HG03097 (cell line): Measurements from ENCODE around the gene HPSE2.
"Not testable (repeated sequence)": the region's sequence is repeated elsewhere in the genome, so short reads cannot be mapped to it uniquely, and the experiment has no call there.

ENCODE experiments used
- ATAC-seq: cut with Tn5 transposase; IDR thresholded peaks from one replicate; pipeline ENCODE4 v1.9.1; 2021; ENCODE audit not compliant: unreplicated experiment, low FRiP score

The HPSE2 gene

DNA sequence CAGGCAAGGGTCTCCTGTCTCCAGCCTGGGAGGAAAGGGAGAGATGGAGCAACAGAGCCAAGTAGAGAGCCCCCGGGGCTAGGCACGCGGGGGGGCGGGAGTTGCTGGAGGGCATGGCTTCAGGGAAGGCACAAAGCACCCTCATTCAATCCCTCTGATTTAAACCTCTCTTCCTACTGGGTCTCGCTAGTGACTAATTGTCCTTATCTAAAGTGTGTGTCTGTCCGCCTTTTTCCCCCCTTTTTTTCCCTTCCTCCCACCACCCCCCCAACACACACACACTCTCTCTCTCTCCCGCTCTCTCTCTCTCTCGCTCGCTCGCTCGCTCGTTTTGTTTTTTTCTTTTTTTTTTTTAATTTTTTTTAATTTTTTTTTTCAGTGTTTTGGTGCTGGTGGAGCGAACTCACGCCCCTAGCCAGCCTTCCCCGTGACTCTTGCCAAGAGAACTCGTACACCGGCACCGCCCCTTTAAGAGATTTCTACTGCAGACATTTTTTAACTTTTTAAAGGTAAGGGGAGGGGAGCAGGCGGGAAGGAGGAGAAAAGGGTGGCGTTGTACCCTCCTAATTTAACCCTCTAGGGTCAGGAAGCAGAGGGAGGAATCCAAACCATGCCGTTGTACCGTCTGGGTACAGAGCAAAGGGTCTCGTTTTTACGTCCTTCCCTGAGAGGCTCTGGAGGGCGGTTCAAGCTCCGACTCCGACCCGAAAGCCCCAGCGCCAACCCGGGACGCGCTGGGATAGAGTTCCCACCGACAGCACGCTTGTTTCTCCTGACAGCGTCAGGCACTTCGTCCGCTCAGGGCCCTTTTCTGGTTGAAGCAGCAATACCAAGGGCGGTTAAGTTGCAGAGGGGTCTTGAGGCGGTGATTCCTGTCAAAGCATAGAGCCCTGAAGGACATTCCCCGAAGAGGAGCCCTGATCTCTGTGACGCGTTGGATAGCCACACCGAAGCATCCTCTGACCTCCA lies at the start of gene HPSE2:
Gene HPSE2, minus strand, starts transcription at position 195 of the 969 bp plus-strand sequence.
- ATAC-seq: no peak

DNA sequence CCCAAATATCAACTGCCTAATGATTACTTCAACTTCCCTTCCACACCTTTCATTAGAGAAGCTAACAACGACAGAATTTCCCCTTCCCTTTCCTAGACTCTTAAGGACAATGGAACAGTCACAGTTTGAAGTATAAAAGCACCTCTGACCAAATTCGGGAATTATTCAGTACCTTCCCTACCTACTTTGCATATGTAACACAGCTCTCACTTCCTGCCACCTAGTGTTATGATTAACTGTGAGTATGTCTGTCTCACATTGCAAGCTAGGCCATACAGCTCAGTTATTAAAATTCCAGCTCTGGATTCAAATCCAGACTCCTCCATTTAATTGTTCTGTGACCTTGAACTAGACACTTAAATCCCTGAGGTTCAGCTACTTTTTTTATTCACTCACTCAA lies 44.8 kb upstream of the HPSE2 start:
- ATAC-seq: no peak

DNA sequence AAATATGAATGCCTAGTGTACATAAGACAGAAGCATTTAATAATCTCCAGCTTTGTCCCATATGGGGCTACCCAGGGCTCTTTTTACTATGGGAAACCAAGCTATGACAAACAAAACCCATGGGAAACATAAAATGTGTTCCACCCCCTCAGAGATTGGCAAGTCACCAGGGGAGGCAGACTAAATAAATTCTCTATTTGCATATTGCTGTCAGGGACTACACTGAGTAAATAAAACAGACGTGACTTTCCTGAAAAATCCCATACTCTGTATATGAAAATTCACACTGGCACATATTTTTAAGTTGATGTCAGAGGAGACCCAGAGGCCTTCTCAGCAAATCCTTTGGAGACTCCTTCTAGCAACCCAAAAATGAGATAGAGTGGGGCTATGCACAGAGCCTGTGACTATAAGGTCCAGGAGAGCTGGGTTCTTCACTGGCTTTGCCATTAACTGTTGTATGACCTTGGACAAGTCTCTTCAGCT lies 44.0 kb upstream of the HPSE2 start:
- no peak for ATAC-seq

DNA sequence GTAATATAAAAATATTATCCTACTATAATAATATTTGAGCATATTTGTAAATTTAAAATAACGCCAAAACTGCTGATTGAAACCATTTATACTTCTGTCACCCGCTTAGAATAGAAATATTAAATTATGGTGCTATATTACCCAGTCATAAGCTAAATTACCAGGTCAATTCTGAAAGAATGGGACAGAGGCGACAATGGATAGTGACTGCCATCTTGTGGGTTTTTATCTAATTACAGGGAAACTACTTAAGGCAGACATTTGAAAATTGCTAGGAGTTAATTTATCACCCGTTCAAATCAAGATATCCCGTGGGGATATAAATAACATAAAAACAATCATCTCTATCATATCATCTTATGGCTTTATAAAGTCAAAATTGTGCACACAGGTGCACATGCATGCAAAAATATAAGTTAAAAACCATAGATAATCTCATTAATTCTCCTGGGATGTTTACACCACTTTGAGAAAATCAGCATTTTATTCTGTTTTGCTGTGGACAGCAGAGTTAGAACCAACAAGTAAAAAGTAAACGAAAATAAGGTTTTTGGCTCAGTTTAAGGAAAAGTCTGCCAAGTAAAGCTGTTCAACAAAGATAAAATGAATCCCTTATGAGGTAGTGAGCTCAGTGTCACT lies 41.3 kb upstream of the HPSE2 start:
- no peak for ATAC-seq

DNA sequence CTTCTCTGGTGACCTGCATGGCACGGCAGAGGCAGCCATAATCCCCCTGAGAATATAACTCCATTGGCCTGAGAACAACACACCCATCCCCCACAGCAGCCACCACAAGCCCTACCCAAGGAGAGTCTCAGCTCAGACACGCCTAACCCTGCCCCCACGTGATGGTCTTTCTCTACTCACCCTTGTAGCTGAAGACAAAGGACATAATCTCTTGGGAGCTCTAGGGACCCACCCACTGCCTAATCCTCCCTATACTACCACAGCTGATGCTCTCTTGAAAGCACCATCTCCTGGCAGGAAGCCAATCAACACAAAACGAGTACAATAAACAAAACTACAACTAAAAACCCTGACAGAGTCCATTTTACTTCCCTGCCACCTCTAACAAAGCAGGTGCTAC lies 30.7 kb upstream of the HPSE2 start:
- no peak for ATAC-seq

DNA sequence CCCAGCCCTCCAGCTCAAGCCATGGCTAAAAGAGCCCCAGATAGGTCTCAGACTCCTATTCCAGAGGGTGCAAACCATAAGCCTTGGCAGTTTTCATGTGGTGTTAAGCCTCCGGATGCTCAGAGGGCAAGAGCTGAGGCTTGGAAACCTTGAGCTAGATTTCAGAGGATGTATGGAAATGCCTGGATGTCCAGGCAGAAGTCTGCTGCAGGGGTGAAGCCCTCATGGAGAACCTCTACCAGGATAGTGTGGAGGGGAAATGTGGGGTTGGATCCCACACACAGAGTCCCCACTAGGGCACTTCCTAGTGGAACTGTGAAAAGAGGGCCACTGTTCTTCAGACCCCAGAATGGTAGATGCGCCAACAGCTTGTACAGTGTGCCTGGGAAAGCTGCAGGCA lies 13.2 kb upstream of the HPSE2 start:
- no peak for ATAC-seq

DNA sequence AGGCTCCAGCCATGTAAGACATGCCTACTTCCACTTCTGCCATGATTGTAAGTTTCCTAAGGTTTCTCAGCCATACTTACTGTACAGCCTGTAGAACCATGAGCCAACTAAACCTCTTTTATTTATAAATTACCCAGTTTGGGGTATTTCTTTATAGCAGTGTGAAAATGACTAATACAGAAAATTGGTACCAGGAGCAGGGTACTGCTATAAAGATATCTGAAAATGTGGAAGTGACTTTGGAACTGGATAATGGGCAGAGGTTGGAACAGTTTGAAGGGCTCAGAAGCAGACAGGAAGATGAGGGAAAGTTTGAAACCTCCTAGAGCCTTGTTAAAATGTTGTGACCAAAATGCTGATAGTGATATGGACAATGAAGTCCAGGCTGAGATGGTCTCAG lies 12.2 kb upstream of the HPSE2 start:
- not testable (repeated sequence) for ATAC-seq

DNA sequence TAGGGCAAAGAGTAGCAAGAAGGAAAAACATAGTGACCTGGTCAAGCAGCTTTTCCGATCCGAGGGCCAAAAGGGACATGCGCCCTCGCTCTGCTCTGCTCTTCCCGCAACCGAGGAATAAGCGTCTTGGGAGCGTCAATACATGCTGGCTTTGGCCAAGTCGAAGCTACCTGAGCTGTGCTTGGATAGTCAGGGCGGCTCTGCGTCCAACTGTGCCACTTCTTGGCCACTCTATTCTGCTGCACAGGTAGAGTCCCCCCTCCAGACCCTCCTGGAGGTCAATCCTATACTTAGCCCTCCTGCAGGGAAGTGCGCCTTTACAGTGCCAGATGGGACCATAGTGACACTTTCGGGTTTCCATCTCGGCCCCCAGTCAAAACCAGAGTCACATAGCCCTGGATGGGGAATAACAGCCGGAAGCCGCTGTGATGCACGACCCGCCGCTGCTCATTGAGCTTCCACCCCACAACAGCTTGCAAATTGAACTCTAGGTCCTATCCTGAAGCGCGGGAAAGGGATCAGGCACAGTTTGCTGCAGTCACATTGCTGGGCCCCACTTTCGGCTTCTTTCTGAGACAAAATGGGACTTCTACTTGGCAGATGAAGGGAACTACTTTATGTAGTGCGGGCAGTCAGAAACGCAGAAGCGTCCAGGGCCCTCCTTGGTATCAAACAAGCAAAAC lies 1.1 kb upstream of the HPSE2 start:
- no peak for ATAC-seq

DNA sequence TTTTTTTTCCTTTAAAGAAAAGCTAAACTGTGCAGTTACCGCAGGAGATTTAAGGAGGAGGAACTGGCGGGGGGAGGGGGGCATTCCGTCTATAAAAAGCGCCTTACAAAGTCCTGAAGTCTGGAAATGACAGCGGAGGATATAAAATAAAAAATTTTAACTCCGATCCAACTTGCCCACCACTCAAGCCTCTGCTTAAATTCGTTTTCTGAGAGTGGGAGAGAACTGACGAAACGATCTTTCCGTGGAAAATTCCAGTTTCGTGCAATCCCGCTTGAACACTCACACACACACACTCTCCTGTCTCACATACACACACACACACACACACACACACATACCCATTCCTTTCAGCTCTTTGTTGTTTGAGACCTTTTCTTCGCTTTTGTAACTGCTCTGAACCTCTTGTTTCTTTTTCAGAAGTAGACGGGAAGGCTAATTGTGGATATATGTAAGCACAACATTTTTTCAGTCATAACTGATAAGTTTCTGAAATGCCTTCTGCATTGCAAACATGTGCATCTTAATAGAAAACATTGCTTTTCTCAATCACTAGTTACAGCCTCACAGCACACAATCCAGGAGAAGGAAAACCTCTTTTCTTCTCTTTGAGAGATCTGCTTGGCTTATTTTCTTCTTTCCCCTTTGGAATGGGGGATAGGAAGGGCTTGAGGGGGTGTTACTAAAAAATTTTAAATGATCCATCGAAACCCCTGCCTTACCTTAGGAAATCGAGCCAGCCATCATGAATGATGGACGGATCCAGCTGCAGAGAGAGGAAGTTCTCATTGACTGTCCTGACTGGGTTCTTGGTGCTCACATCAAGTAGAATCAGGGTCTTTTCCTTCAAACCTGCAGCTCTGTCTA lies 628 bp downstream of the HPSE2 start:
- ATAC-seq: no peak

DNA sequence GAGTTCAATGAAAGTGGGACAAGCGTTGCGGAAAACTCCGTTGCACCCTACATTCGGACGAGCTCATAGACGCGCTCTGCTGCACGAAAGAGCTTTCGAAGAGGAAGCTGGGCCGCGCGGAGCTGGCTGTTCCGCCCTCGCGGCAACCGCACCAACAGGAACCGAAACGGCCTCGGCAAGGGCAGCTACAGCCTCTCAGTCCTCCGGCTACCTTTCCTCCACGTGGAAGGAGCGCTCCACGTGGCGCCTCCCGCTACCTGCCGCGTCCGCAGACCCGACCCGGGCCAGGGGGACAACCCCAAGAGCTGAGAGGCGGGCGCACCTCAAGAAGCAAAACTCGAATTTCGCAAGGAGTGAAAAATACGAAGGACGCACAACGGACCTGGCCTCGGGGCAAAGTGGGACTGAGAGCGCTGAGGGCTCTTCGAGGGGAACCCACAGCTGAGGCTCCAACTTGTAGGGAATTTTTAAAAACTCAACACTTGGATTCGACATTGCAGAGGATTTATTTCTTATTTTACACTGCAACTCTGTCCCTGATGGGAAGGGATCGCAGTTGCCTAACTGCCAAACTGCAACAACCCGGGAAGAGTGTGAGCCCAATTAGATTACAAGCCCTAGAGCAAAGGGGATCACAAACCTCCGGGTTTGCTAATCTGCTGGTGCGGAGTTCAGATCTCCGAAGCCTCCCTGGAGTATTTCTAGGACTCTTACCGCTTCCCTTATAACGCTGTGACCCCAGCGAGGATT lies 1.4 kb downstream of the HPSE2 start:
- ATAC-seq: peak; percentile 92

DNA sequence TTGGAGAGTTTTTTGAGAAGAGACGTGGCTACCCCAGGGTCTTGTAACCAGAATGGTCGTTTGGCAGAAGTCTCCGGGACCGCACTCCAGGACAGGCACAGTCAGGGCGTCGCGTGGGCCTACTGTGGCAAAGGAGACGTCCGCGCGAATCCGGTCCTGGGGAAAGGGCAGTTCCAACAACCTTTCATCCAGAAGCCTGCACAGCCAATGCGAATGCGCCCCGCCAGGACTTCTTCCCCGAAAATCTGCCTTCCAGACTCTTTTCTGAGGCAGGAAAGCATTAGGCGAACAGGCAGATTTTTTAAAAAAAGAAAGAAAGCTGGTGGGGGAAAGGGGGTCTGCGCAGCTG lies 2.0 kb downstream of the HPSE2 start:
- ATAC-seq: no peak

DNA sequence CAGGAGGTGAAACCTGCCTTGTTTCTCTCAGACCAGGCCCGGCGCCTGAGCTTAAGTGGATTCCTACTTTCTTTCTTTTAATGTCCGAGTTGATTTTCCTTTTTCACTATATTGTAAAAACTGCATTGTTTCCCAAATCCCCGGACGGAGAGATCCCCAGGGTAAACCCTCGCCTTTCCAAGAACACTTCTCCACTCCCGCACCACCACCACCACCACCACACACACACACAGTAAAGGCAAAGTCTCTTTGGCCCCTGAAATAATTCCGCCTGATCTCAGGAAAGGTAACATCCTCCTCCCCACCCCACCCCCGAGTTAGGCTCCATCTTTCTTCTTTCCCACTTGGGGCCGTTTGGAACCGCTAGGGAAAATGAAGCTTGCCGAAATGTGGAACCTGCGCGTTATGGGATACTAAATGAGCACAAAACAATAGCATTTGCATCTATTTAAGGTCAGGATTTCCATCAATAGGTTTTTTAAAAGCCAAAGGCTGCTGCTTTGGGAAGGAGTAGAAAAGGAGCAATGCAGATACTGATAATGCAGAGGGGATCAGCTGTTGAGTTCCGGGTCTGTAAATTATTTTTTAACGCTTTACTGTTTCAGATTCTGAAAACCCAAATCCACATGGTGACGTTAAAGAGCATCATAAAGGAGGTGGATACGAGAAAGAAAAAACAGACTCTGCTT lies 2.5 kb downstream of the HPSE2 start:
- ATAC-seq: no peak

DNA sequence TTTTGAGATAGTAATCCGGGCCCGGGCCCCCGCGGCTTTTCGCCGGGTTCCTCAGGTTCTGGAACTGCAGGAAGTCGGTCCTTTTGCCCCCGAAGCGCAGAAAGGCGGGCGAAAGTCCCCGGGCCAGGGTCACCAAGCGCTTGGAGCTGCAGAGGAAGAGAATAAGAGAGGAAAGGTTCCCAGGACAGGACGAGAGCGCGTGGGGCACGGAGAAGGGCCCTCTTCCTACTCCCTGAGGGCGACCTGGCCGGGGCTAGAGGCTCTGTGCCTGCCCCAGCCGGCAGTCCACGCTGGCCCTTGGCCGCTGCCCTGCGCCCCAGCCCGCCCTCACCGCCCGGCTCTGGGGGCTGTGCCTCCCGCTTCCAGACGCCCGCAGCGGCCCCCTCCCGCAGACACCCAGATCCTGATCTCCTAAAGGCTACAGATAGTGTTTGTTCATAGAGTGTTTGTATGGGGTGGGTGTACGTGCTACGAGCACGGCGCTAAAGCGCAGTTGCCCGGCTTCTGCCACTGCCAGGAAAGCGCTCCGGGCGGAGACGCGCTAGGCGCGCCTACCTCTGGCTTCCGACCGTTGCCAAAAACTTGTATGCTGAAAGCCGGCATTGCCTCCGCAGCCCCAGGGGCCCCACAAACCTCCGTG lies 3.2 kb downstream of the HPSE2 start:
- ATAC-seq: no peak

DNA sequence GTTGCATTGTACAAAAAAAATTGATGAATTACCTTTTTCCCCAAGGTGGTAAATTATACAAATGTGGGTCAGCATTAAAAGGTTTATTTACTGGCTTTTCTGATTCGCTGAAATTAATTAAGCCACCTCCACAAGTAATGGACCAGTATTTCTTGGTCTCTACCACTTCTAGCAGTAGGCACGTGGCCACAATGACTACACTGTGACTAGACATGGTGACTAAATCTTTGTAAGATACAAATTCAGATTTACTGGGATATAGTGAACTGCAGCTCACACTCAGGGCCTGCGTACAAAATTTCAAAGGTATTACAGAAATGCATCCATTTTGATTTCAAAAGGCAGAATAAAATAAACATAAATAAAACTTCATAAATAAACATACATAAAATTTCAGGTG lies 10.9 kb downstream of the HPSE2 start:
- no peak for ATAC-seq

DNA sequence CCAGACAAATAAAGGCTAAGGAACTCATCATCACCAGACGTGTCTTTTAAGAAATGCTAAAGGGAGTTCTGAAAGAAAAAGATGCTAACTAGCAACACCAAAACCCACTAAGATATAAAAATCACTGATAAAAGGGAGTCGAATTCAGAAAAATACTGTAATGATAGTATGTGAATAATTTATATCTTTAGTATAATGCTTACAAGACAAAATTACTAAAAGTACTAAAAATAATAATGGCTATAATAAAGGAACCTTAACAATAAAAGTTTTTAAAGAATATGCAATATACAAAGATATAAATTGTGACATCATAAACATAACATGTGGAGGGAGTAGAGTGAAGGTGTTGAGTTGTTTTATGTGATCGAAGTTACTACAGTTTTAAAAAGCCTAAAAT lies 28.3 kb downstream of the HPSE2 start:
- no peak for ATAC-seq

DNA sequence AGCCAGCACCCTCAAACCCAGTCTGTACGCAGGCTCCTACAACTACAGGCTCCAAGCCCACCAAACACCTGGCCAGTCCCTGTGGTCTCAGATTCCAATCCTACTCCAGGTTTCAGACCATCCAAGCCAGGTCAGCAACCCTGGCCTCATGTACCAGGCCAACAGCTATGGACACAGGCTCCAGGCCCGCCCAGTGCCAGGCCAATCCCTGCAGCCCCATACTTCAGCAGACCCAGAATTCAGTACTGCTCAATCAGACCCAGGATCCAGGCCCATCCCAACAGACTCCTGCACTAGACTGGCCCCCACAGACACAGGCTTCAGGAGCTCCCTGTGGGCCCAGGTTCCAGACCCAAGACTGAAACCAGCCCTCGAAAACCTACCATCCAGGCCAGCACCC lies 32.3 kb downstream of the HPSE2 start:
- ATAC-seq: no peak

DNA sequence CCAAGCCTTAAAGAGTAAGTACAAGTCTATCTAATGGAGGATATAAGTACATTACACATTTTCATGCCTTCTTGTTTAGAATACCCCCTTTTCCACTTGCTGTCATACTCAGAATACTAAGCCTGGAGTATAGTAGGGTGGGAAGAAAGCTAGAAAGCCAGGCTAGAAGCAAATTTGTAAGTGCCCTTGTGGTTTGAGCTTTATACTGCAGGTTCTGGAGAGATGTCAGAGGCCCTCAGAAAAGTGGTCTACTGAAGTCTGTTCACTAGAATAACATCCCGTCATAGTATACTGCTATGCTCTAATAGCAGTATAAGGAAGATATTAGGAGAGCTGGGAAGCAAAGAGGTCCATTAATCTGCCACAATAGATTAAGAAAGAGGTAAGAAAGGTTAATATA lies 62.7 kb downstream of the HPSE2 start:
- no peak for ATAC-seq

DNA sequence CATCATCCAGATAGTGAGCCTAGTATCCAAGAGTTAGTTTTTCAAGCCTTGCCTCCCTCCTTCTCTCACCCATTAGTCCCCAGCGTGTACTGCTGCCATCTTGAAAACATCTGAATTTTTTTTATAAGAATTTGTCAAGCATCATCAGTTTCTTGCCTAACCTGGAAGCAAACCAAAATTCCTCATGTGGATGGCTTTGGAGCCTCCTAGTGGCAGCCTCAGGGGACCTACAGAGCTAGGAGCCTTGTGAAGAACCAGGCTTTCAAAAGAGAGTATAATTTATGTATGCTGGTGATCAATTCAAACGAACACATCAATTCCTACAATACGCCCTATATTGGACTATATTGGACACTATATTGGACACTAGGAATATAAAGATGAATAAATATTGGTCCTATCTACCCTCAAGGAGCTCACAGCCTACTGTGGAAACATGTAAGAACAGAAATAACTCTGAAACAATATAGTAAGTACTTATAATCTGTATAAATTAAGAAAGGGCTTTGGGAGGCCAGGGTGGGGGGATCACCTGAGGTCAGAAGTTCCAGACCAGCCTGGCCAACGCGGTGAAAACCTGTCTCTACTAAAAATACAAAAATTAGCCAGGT lies 63.4 kb downstream of the HPSE2 start:
- no peak for ATAC-seq
